GM18507 (cell line): ENCODE results near the gene KDM8.

Source experiments
- DNase-seq: peaks from one replicate; pipeline ENCODE4 v3.0.0; 2011; ENCODE audit warnings: low read depth; ENCODE audit not compliant: insufficient read length; ENCODE audit errors: extremely low spot score
- FAIRE-seq: peaks from 2 replicates; lab custom pipeline; 2011; peaks lifted over from hg19 to GRCh38; lab: Jason Lieb, UNC

The KDM8 gene

GRCh38 chr16:27225536-27226360 is 22.4 kb downstream of the KDM8 start:
- FAIRE-seq (no peak), DNase-seq (no peak)

DNA sequence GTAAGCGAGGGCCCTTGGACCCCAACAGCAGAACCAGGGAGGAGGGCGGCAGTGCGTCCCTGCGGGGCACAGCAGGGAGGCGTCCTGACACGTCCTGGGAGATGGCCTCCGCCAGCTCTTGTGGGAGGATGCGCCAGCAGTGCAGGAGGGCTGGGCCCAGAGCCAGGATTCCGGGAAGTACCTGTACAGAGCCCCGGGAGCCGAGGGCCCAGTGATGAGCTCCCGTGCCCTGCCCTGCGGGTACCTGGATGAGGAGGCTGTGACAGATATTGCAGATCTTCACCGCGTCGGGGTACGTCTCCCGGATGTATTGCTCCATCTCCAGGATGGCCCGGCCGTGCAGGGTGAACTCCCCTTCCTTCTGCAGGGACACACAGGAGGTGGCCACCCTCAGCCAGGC is 23.1 kb downstream of the KDM8 start:
- no peak for DNase-seq
- FAIRE-seq: no peak

DNA sequence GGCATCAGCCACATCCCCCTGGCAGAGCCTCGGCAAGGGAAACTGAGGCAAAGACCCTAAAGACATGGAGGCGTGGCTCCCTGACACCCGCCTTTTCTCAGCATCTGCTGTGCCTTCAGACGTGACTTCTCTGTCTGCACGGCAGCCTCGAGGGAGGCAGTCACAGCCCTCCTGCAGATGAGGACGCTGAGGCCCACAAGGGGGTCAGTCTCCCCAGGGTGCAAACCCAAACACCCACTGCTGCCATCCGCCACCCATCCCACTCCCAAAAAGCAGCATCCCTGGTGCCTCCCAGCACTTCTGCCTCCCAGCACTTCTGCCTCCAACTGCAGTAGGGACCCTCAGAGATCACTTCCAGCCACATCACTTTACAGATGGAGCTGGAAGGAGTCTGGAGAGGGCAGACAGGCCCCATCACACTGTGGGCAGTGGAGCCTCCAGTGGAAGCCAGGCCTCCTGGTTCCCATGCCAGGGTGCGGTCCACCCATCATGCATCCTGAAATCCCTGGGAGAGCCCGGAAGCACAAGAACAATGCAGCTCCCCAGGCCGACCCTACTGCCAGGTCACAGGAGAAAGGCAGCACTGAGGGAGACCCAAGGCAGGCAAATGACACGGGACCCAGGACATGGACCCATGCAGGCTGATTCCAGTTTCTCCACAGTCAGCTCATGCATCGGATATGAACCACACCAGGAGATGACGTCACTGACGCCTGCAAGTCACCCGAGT is 23.8 kb downstream of the KDM8 start:
- FAIRE-seq: no peak

GRCh38 chr16:27228045-27228444 is 24.7 kb downstream of the KDM8 start:
- DNase-seq (no peak), FAIRE-seq (no peak)

More for the DNA sequence above, 23.8 kb downstream of the KDM8 start:
- no peak for DNase-seq

DNA sequence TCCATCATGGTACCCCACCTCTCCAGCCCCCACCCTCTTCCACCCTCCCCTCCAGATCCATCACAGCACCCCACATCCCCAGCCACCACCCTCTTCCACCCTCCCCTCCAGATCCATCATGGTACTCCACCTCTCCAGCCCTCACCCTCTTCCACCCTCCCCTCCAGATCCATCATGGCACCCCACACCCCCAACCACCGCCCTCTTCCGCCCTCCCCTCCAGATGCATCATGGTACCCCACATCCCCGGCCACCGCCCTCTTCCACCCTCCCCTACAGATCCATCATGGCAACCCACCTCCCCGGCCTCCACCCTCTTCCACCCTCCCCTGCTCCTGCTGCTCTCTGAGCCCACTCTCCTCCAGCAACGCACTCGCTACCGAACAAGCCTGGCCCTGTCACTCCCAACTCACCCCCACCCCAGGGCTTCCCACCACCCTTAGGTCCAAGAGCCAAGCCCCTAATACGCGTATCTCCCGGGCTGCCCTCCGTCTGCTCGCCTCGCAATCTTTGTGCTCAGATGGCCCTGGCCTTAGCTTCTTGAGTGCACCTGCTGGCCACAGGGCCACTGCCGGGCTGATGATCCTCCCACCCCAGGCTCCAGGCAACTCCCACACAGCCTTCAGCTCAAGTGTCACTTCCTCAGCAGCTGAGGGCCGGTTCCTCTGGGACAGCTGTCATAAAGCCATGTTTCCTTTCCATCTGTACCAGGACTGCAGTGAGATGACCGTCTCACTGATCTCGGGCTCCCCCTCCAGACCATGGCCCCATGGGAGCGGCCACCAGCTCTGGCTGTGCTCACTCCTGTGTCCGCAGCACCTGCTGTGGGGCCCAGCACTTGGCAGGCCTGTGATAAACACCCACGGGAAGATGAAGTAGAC is 25.5 kb downstream of the KDM8 start:
- FAIRE-seq: no peak
- no peak for DNase-seq

- no peak for FAIRE-seq
- DNase-seq: no peak
Observed at GRCh38 chr16:27229891-27230470, 26.7 kb downstream of the KDM8 start.

GRCh38 chr16:27230562-27231001 is 27.3 kb downstream of the KDM8 start:
- no peak for DNase-seq
- FAIRE-seq: no peak

DNA sequence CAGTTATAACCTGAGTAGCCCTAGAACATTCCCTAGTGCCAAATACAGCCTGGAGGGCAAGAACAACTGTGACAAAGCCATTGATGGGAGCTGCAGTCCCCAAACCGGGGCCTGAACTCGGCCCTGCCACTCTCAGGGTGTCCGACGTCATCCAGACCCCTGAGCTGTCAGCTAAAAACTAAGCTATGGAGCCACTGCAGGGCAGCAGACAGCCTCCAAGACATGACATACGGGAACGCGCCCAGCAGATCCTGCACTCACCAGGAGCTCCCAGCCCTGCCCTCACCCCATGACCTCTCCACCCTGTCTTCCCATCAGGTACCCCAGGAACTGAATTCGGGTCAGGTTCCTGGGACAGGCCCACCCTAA is 28.4 kb downstream of the KDM8 start:
- DNase-seq (no peak), FAIRE-seq (no peak)

GRCh38 chr16:27232061-27232900 is 29.0 kb downstream of the KDM8 start:
- DNase-seq (no peak), FAIRE-seq (peak; percentile 74)

GRCh38 chr16:27232901-27233625 is 29.7 kb downstream of the KDM8 start:
- DNase-seq: no peak
- no peak for FAIRE-seq

- no peak for FAIRE-seq
Observed at GRCh38 chr16:27233731-27234130, 30.4 kb downstream of the KDM8 start.

DNA sequence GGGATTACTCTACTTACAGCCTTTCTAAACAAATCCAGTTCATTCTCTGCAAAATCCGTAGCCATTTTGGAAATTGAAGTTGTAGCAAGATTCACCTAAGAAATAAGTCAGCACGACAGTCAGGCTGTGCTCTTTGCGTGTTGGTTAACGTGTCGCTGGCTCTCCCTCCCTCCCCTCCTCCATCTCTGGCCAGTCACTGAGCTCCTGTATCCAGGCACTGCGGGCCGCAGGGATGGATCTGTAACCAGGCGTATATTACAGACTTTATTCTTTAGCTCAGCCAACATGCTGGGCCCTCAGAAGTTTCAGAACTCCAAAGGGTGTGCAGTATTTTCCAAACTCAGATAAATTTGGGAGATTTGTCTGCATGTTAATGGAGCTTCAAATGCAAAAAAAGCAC is 30.8 kb downstream of the KDM8 start:
- FAIRE-seq: no peak
- DNase-seq: no peak

More at GRCh38 chr16:27233731-27234130, 30.4 kb downstream of the KDM8 start:
- DNase-seq: no peak

- no peak for DNase-seq
- no peak for FAIRE-seq
Observed at GRCh38 chr16:27234603-27235002, 31.3 kb downstream of the KDM8 start.

GRCh38 chr16:27235055-27235937 is 32.0 kb downstream of the KDM8 start:
- FAIRE-seq: peak; percentile 87
- DNase-seq: no peak

- DNase-seq (no peak), FAIRE-seq (no peak)
Observed at GRCh38 chr16:27235938-27236245, 32.6 kb downstream of the KDM8 start.

DNA sequence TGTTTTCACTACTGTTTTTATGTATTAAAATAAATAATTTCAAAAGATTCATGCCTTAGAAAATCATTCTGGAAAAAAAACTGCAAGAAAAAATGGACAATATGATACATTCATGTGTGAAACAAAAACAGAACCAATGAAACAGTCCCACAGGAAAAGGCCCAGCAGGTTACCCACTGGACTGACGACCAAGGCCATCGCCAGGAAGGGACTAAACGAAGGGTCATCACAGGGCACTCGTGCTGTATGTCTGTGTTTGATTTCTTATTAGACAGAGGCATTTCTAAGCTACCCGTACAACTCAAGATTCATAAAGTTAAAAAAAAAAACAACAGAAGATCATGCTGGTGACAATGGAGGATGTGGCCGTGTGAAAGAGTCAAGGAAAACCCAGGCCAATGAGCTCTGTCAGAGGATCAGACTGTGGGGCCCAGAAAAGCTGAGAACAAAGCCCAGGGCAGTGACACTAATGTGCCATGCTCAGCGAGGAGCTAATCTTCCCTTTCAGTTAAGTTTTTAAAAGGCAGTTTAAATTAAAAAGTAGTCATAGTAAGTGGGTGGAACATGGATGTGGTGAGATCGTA is 33.4 kb downstream of the KDM8 start:
- peak; percentile 9 for FAIRE-seq
- DNase-seq: no peak
